HFF-Myc (cell line): Measurements from ENCODE around the gene ZNF493.

Experiments used
- DNase-seq: peaks from one replicate; pipeline ENCODE4 v3.0.0-alpha.2; 2011; ENCODE audit warnings: low read depth; ENCODE audit errors: extremely low read depth
- H3K4me3 ChIP-seq: replicated peaks from 2 replicates; pipeline ENCODE4 v1.5.1; 2011; ENCODE audit warnings: low read depth, mild to moderate bottlenecking, control low read depth, low read length
- CTCF ChIP-seq: IDR thresholded peaks from 2 replicates; pipeline ENCODE4 v1.5.1; 2012; ENCODE audit warnings: mild to moderate bottlenecking, low read depth, low read length, control low read depth; ENCODE audit errors: missing control alignments

ZNF493 gene

DNA sequence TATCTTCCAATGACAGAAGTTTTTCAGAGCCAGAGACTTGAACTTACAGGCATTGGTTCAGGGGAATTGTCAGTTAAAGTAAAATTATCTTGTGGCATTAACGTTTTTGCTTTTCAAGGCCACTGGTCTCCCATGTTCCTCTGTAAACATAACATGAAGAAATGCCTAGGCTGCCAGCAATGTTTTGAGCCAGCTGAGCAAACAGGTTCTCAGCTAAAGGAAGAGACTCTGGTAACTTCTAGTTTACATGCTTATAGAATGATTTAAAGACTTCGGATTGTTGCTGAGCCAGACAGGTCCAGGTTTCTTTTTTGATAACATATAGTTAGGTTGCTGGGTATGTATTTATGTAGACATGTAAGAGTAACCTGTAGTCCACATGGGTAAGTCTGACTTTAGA, 35.7 kb downstream of the ZNF493 start:
- H3K4me3 ChIP-seq: no peak overlapping the region
- DNase-seq: no peak

DNA sequence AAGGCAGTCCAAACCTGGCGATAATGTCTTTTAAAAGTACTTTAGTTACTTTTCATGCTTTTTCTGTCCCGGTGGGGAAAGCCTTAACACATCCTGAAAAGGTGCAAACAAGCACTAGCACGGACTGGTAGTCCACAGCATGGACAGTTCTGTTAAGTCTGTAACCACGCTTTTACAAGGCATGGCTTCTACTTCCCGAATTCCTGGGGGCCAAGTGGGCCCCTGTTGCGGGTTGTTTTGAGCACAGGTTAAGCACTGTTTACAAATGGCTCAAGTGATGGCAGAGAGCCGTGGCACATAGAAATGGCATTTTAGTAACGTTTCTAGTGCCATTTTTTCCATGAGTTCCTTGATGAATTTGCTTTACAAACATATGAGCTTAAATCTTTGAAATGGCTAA, 37.6 kb downstream of the ZNF493 start:
- TF ChIP-seq CTCF: no peak
- DNase-seq: no peak
- no peak overlapping the region for H3K4me3 ChIP-seq

More for the DNA sequence above, 35.7 kb downstream of the ZNF493 start:
- no peak for TF ChIP-seq CTCF

DNA sequence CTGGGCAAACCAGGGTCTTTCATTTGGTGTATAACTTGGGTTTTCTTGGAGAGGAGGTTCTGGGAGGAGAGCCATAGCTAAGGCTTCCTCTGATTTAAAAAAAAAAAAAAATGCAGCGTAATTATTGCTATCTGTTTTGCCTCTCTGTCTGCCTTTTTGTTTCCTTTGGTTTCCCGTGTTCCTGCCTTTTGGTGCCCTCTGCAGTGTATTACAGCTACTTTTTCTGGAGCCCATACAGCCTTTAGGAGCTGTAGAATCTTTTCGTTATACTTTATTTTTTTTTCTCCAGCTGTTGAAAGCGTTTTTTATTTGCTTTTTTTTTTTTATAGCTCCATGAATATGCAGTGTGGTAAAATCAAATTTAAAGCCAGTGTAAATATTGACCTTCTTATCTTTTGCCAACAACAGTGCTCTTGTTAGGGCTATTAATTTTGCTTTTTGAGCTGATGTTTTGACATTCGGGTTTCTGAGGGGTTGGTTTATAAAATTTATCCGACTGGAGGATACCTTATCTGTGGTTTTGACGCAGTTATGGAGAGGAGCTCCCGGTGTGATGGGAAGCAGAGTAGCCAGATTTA, 38.1 kb downstream of the ZNF493 start:
- no peak for TF ChIP-seq CTCF
- no peak overlapping the region for H3K4me3 ChIP-seq
- no peak for DNase-seq

DNA sequence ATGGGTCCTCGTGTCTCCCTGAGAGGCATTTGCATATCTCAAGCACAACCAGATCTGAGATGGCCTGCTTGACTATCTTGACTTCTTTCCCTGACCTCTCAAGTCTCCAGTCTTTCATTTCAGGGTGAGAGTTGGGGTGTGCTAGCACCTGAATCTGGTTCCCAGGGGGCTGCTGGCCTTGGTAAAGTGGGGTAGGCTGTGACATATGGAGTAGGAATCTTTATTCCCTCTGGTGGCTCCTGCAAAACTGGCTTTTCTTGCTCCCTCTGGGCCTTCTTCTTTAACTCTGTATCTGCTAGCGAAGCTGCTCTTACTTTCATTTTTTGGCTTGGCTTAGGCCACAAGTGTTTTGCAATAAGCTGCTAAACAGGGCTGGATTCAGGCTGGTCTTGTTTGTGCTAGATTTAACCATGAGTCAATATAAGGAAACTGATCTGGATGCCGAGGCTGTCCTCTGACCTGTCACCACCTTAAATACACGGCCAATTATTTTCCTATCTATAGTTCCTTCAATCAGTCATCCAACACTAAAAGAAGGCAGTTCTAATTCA, 42.3 kb downstream of the ZNF493 start:
- no peak for DNase-seq
- no peak for TF ChIP-seq CTCF
- H3K4me3 ChIP-seq: no peak overlapping the region

- TF ChIP-seq CTCF: no peak
- DNase-seq: no peak
- H3K4me3 ChIP-seq: no peak overlapping the region
Measured at GRCh38 chr19:21440321-21440720, 43.4 kb downstream of the ZNF493 start.

GRCh38 chr19:21451187-21451586, 54.3 kb downstream of the ZNF493 start:
- no peak overlapping the region for H3K4me3 ChIP-seq
- DNase-seq: no peak
- TF ChIP-seq CTCF: no peak

DNA sequence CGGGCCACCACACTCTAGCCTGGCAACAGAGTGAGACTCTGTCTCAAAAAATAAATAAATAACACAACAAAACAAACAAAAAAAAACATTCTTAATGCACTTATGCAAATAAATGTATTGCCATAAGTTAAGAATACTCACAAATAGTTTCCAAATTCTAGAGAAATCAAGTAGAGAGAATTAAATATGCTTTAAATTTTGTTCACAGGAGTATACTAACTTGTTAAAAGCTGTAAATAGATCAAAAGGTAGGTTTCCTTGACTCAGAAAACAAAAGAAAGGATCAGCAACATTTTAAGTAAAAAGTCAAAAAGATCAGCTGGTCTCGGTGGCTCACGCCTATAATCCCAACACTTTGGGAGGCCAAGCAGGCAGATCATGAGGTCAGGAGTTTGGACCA, 58.0 kb downstream of the ZNF493 start:
- DNase-seq: no peak
- H3K4me3 ChIP-seq: no peak overlapping the region
- no peak for TF ChIP-seq CTCF
